ENCODE measurements around the gene ING2.
"Not testable (repeated sequence)": the region's sequence is repeated elsewhere in the genome, so short reads cannot be mapped to it uniquely, and the experiment has no call there.

ING2 gene

DNA sequence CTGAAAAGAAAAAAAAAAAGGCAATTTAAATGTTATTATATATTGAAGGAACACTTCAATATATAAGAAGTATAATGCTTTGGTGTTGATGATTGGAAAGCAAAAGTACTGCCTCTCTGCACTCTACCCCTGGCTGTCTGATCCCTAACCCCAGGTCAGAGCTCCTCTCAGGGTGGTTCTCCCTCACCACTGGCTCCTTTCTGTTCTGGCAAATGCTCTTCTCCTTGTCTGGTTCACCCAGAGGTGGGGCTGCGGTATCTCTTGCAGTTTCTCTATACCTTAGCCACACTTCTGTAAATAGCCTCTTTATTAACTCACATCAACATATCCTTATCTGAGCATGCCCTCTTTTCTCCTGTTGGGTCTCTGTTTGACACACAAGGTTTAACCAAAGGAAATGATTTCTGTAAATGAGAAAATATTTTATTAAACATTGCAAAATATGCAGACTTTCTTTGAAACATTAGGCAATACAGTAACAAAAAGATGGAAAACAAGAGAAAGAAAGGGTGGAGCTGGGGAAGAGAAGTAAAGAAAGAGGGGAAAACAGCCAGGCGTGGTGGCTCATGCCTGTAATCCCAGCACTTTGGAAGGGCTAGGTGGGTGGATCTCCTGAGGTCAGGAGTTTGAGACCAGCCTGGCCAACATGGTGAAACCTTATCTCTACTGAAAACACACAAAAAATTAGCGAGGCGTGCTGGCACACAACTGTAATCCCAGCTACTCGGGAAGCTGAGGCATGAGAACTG is 45.7 kb downstream of the ING2 start:
- no peak for DNase-seq

DNA sequence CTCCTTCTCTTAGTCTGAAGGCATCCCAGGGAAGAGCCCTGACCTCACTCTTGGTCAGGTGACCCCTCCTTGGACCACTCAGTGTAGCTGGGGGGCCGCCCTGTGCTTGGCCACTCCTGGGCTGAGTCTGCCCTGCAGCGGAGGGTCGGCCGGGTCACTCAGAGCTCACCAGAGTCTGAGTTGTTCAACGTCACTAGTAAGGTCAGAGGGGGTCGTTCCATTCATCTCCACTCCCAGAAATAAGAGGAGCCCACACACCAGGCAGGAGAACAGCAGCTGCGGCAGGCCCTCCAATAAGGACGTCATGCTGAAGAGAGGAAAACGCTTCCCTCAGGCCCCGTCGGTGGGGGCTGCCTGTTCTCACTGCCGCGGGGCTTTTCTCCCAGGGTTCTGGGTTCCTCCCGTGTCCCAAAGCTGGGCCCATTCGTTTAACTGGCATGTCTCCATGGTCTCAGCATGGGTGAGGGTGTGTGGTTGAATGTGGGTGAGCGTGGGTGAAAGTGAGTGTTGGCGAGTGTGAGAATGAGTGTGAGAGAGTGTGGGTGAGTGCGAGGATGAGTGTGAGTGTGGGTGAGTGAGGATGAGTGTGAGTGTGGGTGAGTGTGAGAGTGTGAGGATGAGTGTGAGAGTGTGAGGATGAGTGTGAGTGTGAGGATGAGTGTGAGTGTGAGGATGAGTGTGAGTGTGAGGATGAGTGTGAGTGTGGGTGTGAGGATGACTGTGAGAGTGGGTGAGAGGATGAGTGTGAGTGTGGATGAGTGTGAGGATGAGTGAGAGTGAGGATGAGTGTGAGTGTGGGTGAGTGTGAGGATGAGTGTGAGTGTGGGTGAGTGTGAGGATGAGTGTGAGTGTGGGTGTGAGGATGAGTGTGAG is 47.7 kb downstream of the ING2 start:
- DNase-seq = no peak

DNA sequence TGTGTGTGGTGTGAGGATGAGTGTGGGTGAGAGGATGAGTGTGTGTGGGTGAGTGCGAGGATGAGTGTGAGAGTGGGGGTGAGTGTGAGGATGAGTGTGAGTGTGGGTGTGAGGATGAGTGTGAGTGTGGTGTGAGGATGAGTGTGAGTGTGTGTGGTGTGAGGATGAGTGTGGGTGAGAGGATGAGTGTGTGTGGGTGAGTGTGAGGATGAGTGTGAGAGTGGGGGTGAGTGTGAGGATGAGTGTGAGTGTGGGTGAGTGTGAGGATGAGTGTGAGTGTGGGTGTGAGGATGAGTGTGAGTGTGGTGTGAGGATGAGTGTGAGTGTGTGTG is 48.3 kb downstream of the ING2 start:
- DNase-seq = not testable (repeated sequence)

DNA sequence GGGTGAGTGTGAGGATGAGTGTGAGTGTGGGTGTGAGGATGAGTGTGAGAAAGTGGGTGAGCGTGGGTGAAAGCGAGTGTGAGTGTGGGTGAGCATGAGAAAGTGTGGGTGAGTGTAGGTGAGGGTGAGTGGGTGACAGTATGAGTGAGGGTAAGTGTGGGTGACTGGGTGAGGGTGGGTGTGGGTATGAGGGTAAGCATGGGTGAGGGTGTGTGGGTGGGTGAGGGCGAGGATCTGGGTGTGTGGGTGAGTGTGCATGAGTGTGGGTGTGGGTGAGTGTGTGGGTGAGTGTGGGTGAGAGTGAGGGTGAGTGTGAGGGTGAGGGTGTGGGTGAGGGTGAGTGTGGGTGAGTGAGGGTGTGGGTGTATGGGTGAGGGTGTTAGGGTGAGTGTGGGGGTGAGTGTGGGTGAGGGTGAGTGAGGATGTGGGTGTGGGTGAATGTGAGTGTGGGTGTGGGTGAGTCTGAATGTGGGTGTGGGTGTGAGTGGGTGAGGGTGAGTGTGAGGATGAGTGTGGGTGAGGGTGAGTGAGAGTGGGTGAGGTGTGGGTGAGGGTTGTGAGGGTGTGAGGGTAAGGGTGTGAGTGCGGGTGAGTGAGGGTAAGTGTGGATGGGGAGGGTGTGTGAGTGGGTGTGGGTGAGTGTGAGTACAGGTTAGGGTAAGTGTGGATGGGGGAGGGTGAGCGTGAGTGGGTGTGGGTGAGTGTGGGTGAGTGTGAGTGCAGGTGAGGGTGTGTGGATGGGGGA is 48.9 kb downstream of the ING2 start:
- DNase-seq = no peak

DNA sequence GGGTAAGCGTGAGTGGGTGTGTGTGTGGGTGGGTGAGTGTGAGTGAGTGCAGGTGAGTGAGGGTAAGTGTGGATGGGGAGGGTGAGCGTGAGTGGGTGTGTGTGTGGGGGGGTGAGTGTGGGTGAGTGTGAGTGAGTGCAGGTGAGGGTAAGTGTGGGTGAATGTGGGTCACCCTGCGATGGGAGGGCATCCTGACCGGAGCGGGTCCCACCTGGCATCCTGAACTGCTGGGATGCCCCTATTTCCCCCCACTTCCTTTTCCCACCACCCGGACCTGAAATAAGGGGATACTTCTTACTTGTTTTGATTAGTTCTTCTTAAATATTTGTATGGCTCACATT is 49.5 kb downstream of the ING2 start:
- DNase-seq = no peak

DNA sequence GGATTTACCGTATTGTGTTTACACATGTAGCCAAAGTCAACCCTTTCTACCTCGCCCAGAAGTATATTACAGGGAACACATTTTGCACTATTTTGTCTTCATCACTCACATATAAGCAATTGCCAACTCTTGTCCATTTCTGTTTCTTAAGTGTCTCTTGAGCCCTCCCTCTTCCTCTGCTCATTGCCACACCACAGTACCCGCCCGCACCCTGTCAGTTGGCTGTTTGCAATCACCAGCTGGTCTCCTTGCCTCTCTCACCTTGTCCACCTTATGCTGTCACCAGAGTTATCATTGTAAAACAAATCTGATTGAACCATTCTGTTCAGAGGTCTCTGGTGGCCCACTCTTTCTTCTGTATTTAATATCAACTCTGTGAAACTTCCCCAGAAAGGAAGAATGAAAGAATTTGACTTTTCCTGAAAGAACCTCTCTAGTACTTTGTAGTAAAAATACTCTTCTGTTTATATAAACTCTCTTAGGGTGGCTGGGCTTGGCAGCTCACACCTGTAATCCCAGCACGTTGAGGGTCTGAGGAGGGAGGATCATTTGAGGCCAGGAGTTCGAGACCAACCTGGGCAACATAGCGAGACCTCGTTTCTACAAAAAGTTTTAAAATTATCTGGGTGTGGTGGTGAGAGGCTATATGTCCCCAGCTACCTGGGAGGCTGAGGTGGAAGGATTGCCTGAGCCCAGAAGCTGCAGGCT is 50.2 kb downstream of the ING2 start:
- no peak for DNase-seq

DNA sequence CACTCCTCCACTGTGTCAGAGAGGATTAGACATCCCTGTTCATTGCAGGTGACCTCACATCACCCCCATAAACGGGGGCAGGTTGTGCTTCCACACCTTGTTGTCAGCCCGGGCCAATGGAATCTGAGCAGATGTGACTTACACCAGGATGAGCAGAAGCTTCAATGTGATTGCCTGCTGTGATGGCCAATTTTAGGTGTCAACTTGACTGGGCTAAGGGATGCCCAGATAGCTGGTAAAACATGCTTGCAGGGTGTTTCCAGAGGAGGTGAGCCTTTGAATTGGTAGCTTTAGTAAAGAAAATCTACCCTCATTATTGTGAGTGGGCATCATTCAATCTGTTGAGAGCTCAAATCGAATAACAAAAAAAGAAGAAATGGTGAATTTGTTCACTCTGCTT is 52.1 kb downstream of the ING2 start:
- no peak for DNase-seq

DNA sequence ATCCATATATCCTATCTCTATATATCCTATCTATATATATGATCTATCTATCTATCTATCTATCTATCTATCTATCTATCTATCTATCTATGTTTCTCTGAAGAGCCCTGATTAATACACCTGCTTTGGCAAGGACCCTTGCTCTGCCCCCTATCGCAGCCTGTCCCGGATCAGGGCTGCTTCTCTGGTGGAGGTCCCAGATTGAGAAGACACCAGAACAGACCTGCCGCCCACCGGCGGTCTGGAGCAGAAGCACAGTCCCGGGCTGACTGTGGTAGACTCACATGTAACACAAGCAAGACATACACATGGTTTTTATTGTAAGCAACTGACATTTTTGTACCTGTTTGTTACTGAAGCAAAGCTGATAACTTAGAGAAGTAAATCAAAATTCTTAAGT is 52.8 kb downstream of the ING2 start:
- DNase-seq = no peak

DNA sequence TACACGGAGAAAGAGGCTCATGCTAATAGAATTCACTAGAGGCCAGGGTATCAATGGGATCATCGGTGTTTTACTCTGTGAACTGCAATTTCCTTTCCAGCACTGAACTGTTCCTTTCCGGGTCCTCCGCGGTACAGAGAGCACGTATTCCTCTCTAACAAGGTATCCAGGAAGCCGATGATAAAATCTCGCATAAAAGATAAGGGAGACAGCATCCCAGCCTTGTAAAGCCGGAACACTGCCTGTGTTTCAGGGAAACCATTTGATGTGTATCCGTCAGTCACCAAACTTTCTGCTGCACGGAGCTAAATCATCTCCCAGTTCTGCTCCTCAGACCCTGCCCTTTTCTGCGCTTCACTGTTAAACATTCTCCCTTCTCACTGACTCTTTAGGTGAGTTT is 54.0 kb downstream of the ING2 start:
- no peak for DNase-seq

DNA sequence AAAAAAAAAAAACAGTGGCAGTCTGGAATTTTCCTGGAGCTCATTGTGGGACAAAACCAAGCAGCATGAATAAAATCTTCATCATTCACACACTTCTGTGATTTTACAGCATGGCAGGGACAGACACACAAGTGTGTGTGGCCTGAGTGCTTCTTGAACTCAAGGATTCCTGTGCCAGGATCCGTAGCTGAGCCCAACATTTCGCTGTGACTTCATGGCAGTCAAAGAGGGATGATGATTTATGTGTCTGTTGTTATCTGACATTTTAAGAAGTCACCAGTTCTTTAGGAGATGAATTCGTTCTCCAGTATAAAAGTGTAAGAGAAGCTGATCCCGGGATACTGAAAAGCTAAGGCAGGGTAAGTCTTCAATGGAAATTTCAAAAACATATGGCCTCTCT is 57.0 kb downstream of the ING2 start:
- no peak for DNase-seq

Data from cortex of kidney (tissue), 1 donor.